Suprapubic skin (tissue), 4 donors: ENCODE measurements around the gene ZNF444. TPM values are rescaled to one million over a fixed set of nuclear protein-coding genes. Genes with fewer than 3 reads are reported as not detected.

Experiments used
- DNase-seq, 2 donors: peaks; one replicate each; pipeline ENCODE4 v3.0.0-alpha.2; 2019; ENCODE audit warnings: low spot score in 2 of 2
- H3K27ac ChIP-seq: fragments of 200-600 bp; sonication (generic); one replicate; pipeline ENCODE4 v1.5.1; 2019
- H3K27me3 ChIP-seq: fragments of 200-600 bp; sonication (generic); one replicate; pipeline ENCODE4 v1.5.1; 2019
- H3K36me3 ChIP-seq: fragments of 200-600 bp; sonication (generic); one replicate; pipeline ENCODE4 v1.5.1; 2019
- H3K4me1 ChIP-seq: fragments of 200-600 bp; sonication (generic); one replicate; pipeline ENCODE4 v1.5.1; 2019
- H3K4me3 ChIP-seq: fragments of 200-600 bp; sonication (generic); one replicate; pipeline ENCODE4 v1.5.1; 2019; ENCODE audit warnings: mild to moderate bottlenecking
- H3K9me3 ChIP-seq: fragments of 200-600 bp; sonication (generic); one replicate; pipeline ENCODE4 v1.5.1; 2019
- EP300 ChIP-seq: sonication (generic); formaldehyde crosslinking; IDR thresholded peaks from one replicate; pipeline ENCODE4 v1.6.1; 2017; ENCODE audit warnings: antibody characterized with exemption
- POLR2A ChIP-seq, 2 donors: fragments of 450-650 bp; IDR thresholded peaks; one replicate each; pipeline ENCODE4 v1.6.1; 2017; ENCODE audit warnings: antibody characterized with exemption in 2 of 2, mild to moderate bottlenecking in 2 of 2, moderate library complexity in 2 of 2
- POLR2AphosphoS5 ChIP-seq, 3 donors: sonication (generic); formaldehyde crosslinking; IDR thresholded peaks; one replicate each; pipeline ENCODE4 v1.6.1; 2017; ENCODE audit warnings: antibody characterized with exemption in 3 of 3
- WGBS: methylation state at CpG from one replicate; pipeline ENCODE4 v1.1.5; 2018; 5-methylcytosine and 5-hydroxymethylcytosine counted together
- total RNA-seq, 4 donors: library from RNA; depleted of rRNA; stranded (reverse); fragments of >200 nt; gene quantifications; one replicate each; pipeline ENCODE4 v1.1.0, GENCODE V29; 2016
- TF ChIP-seq, protein P1 (sequence below), 2 donors: fragments of 200-600 bp in 1 of 2; fragments of 450-650 bp in 1 of 2; sonication (generic) in 1 of 2; IDR thresholded peaks; one replicate each; pipeline ENCODE4 v1.5.1; 2016 to 2019; ENCODE audit warnings: antibody characterized with exemption in 2 of 2, mild to moderate bottlenecking in 1 of 2, moderate library complexity in 1 of 2

The ZNF444 gene
- total RNA-seq, 4 donors from 2014 or later, result 12.9 to 34.8 (median 21.2) TPM

- no peak overlapping the region for H3K27ac ChIP-seq
- peaks cover under 1% of the 10 kb centered on the region for H3K4me1 ChIP-seq
- DNase-seq, result no peak
- no peaks in the 10 kb centered on the region for H3K9me3 ChIP-seq
- 85% methylated on average over 19 of the region's 19 CpGs for WGBS
- H3K4me3 ChIP-seq, result no peak overlapping the region
- TF ChIP-seq POLR2A (IDR thresholded peaks at IDR 0.05), result no peak
- TF ChIP-seq EP300, result no peak
- no peak for TF ChIP-seq POLR2AphosphoS5 (IDR thresholded peaks at IDR 0.05)
- TF ChIP-seq, protein P1, sequence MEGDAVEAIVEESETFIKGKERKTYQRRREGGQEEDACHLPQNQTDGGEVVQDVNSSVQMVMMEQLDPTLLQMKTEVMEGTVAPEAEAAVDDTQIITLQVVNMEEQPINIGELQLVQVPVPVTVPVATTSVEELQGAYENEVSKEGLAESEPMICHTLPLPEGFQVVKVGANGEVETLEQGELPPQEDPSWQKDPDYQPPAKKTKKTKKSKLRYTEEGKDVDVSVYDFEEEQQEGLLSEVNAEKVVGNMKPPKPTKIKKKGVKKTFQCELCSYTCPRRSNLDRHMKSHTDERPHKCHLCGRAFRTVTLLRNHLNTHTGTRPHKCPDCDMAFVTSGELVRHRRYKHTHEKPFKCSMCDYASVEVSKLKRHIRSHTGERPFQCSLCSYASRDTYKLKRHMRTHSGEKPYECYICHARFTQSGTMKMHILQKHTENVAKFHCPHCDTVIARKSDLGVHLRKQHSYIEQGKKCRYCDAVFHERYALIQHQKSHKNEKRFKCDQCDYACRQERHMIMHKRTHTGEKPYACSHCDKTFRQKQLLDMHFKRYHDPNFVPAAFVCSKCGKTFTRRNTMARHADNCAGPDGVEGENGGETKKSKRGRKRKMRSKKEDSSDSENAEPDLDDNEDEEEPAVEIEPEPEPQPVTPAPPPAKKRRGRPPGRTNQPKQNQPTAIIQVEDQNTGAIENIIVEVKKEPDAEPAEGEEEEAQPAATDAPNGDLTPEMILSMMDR (IDR thresholded peaks at IDR 0.05), result no peak
- no peaks in the 10 kb centered on the region for H3K27me3 ChIP-seq
- no peaks in the 10 kb centered on the region for H3K36me3 ChIP-seq
These were observed 13.9 kb upstream of the ZNF444 start for GRCh38 chr19:56126983-56127780.

- Histone ChIP-seq H3K27ac (no peak overlapping the region), H3K4me3 (no peak overlapping the region), H3K4me1 (peaks cover 9% of the 10 kb centered on the region), H3K36me3 (no peaks in the 10 kb centered on the region), H3K9me3 (no peaks in the 10 kb centered on the region), H3K27me3 (no peaks in the 10 kb centered on the region)
- DNase-seq, result no peak
- no peak for TF ChIP-seq POLR2A (IDR thresholded peaks at IDR 0.05)
- no peak for TF ChIP-seq POLR2AphosphoS5 (IDR thresholded peaks at IDR 0.05)
- TF ChIP-seq EP300, result no peak
- TF ChIP-seq, protein P1 (IDR thresholded peaks at IDR 0.05), result no peak
- 82% methylated on average over 7 of the region's 7 CpGs for WGBS
These were observed 11.1 kb upstream of the ZNF444 start for GRCh38 chr19:56130006-56130405.

- TF ChIP-seq EP300 (no peak), POLR2AphosphoS5 (IDR thresholded peaks at IDR 0.05) (no peak)
- TF ChIP-seq, protein P1 (IDR thresholded peaks at IDR 0.05), result no peak
- WGBS, result 77% methylated on average over 6 of the region's 8 CpGs
- H3K4me1 ChIP-seq, result peaks cover 9% of the 10 kb centered on the region
- H3K4me3 ChIP-seq, result no peak overlapping the region
- H3K27me3 ChIP-seq, result no peaks in the 10 kb centered on the region
- no peak for DNase-seq
- no peaks in the 10 kb centered on the region for H3K36me3 ChIP-seq
- H3K9me3 ChIP-seq, result no peaks in the 10 kb centered on the region
- no peak overlapping the region for H3K27ac ChIP-seq
These were observed 9.4 kb upstream of the ZNF444 start for GRCh38 chr19:56131651-56132050.

- no peak for DNase-seq
- Histone ChIP-seq H3K36me3 (no peaks in the 10 kb centered on the region), H3K4me3 (no peak overlapping the region), H3K27ac (no peak overlapping the region), H3K9me3 (no peaks in the 10 kb centered on the region), H3K27me3 (no peaks in the 10 kb centered on the region), H3K4me1 (peaks cover 9% of the 10 kb centered on the region)
- TF ChIP-seq EP300 (no peak), POLR2AphosphoS5 (IDR thresholded peaks at IDR 0.05) (no peak)
- 47% methylated on average over 14 of the region's 14 CpGs for WGBS
These were observed 8.7 kb upstream of the ZNF444 start for GRCh38 chr19:56132316-56132822.

DNA sequence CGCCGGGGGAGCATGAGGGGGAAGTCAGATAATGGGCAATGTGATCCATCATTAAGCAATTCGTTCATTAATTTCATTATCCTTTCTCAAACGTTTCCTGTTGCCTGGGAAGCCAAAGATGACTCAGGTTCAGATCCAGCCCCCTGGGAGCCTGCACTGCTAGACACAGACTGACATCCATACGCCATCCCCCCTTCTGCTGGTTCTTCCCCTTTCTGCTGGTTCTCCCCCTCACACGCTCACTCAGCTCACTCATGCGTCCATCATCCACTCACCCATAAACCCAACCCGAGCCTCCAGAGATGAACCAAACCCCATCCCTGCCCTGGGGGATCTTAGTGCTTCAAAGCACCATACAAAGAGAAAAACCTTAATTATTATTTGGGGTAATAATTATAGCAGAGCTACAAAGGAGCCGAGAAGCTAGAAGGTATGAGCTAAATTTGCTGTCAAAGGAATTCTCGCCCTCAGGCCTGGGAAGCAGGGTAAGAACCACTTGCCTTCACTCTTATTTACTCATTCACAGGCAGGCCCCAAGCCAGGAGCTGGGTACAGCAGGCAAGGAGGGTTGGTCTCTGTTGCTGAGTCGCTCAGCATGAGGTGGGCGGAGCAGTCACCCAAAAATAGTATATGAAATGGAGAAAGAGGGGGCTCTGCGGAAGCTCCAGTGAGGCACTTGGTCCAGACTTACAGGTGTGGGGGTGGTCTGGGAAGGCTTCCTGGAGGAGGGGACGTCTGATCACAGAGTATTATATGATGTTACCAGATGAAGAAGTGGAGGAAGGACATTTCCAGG is 7.0 kb upstream of the ZNF444 start:
- H3K27ac ChIP-seq, result no peak overlapping the region

More for the DNA sequence above, 7.0 kb upstream of the ZNF444 start:
- 47% methylated on average over 14 of the region's 14 CpGs for WGBS
- no peak overlapping the region for H3K4me3 ChIP-seq
- H3K36me3 ChIP-seq, result no peaks in the 10 kb centered on the region
- DNase-seq, result no peak
- peaks cover 13% of the 10 kb centered on the region for H3K4me1 ChIP-seq
- H3K27me3 ChIP-seq, result no peaks in the 10 kb centered on the region
- TF ChIP-seq EP300 (no peak), POLR2AphosphoS5 (IDR thresholded peaks at IDR 0.05) (no peak), POLR2A (IDR thresholded peaks at IDR 0.05) (no peak)
- TF ChIP-seq, protein P1 (IDR thresholded peaks at IDR 0.05), result no peak
- no peaks in the 10 kb centered on the region for H3K9me3 ChIP-seq
